ENCODE data around the gene PDIA5.

The PDIA5 gene

GRCh38 chr3:123085293-123085931, 18.6 kb downstream of the PDIA5 start:
- DNase-seq (ENCODE audit: low read depth) = no peak
- H3K4me3 ChIP-seq (ENCODE audit: control insufficient read depth, low read depth, low read length) = no peak overlapping the region
- no peak for TF ChIP-seq CTCF (IDR thresholded peaks at IDR 0.05; ENCODE audit: control insufficient read depth, insufficient read depth, low read depth, low read length, missing control alignments)

- H3K4me3 ChIP-seq (ENCODE audit: control insufficient read depth, low read depth, low read length) = no peak overlapping the region
- no peak for DNase-seq (ENCODE audit: low read depth)
- TF ChIP-seq CTCF (IDR thresholded peaks at IDR 0.05; ENCODE audit: control insufficient read depth, insufficient read depth, low read depth, low read length, missing control alignments) = no peak
Measured at GRCh38 chr3:123085932-123086627, 19.3 kb downstream of the PDIA5 start.

GRCh38 chr3:123088387-123088786, 21.6 kb downstream of the PDIA5 start:
- no peak overlapping the region for H3K4me3 ChIP-seq (ENCODE audit: control insufficient read depth, low read depth, low read length)
- no peak for DNase-seq (ENCODE audit: low read depth)
- TF ChIP-seq CTCF (IDR thresholded peaks at IDR 0.05; ENCODE audit: control insufficient read depth, insufficient read depth, low read depth, low read length, missing control alignments) = no peak

- TF ChIP-seq CTCF (IDR thresholded peaks at IDR 0.05; ENCODE audit: control insufficient read depth, insufficient read depth, low read depth, low read length, missing control alignments) = no peak
- no peak for DNase-seq (ENCODE audit: low read depth)
- no peak overlapping the region for H3K4me3 ChIP-seq (ENCODE audit: control insufficient read depth, low read depth, low read length)
Measured at GRCh38 chr3:123089611-123090331, 22.9 kb downstream of the PDIA5 start.

- no peak for DNase-seq (ENCODE audit: low read depth)
- H3K4me3 ChIP-seq (ENCODE audit: control insufficient read depth, low read depth, low read length) = no peak overlapping the region
- no peak for TF ChIP-seq CTCF (IDR thresholded peaks at IDR 0.05; ENCODE audit: control insufficient read depth, insufficient read depth, low read depth, low read length, missing control alignments)
Measured at GRCh38 chr3:123090728-123091531, 24.1 kb downstream of the PDIA5 start.

GRCh38 chr3:123092243-123092642, 25.4 kb downstream of the PDIA5 start:
- no peak for TF ChIP-seq CTCF (IDR thresholded peaks at IDR 0.05; ENCODE audit: control insufficient read depth, insufficient read depth, low read depth, low read length, missing control alignments)
- H3K4me3 ChIP-seq (ENCODE audit: control insufficient read depth, low read depth, low read length) = no peak overlapping the region
- DNase-seq (ENCODE audit: low read depth) = no peak

Data from AG09309 (cell line).